ENCODE measurements around the gene XYLT1. TPM values are rescaled to one million over a fixed set of nuclear protein-coding genes. Genes with fewer than 3 reads are reported as not detected.

Gene XYLT1
- polyA plus RNA-seq, 1 donor from 2014 or later = 3.3 TPM

GRCh38 chr16:17241264-17241835, 229.4 kb downstream of the XYLT1 start:
- H3K36me3 ChIP-seq (ENCODE audit: insufficient read depth, low read length) = no peaks in the 10 kb centered on the region
- H2AFZ ChIP-seq (ENCODE audit: low read depth, low read length) = no peak overlapping the region
- H3K79me2 ChIP-seq (replicated peaks; ENCODE audit: insufficient read depth, low read length) = peaks cover 5% of the 10 kb centered on the region
- H3K27ac ChIP-seq (ENCODE audit: low read length) = no peak overlapping the region
- H3K9ac ChIP-seq (ENCODE audit: low read length) = no peak overlapping the region
- TF ChIP-seq EP300 (conservative IDR thresholded peaks at IDR 0.05; ENCODE audit: poor library complexity, severe bottlenecking) (no peak), TAF1 (IDR thresholded peaks at IDR 0.05; ENCODE audit: low read depth) (no peak), MXI1 (conservative IDR thresholded peaks at IDR 0.05; ENCODE audit: poor library complexity, severe bottlenecking) (no peak), EZH2 (IDR thresholded peaks at IDR 0.05; ENCODE audit: borderline replicate concordance, insufficient read depth, low read length, poor library complexity, severe bottlenecking) (no peak), POLR2AphosphoS5 (IDR thresholded peaks at IDR 0.05) (no peak), SMC3 (conservative IDR thresholded peaks at IDR 0.05; ENCODE audit: poor library complexity) (no peak), REST (IDR thresholded peaks at IDR 0.05; ENCODE audit: borderline replicate concordance) (no peak), RAD21 (conservative IDR thresholded peaks at IDR 0.05) (no peak), CTCF (IDR thresholded peaks at IDR 0.05; ENCODE audit: poor library complexity, severe bottlenecking) (no peak)
- no peaks in the 10 kb centered on the region for H4K20me1 ChIP-seq (ENCODE audit: insufficient read depth)
- no peaks in the 10 kb centered on the region for H3K9me3 ChIP-seq (ENCODE audit: low read length)
- H3K27me3 ChIP-seq (ENCODE audit: insufficient read depth, low read depth, low read length) = no peaks in the 10 kb centered on the region
- no peak overlapping the region for H3K4me2 ChIP-seq (ENCODE audit: low read length)
- no peaks in the 10 kb centered on the region for H3F3A ChIP-seq (ENCODE audit: insufficient read depth, low read length, poor library complexity, severe bottlenecking)
- H3K9me2 ChIP-seq (ENCODE audit: insufficient read depth, low read length) = no peaks in the 10 kb centered on the region
- H3K4me3 ChIP-seq (ENCODE audit: low read length) = no peak overlapping the region

GRCh38 chr16:17238285-17239028, 232.3 kb downstream of the XYLT1 start:
- Histone ChIP-seq H3K27me3 (ENCODE audit: insufficient read depth, low read depth, low read length) (no peaks in the 10 kb centered on the region), H3K4me3 (ENCODE audit: low read length) (no peak overlapping the region), H3F3A (ENCODE audit: insufficient read depth, low read length, poor library complexity, severe bottlenecking) (peaks cover 2% of the 10 kb centered on the region), H3K9me3 (ENCODE audit: low read length) (no peaks in the 10 kb centered on the region), H3K36me3 (ENCODE audit: insufficient read depth, low read length) (no peaks in the 10 kb centered on the region), H3K79me2 (replicated peaks; ENCODE audit: insufficient read depth, low read length) (peaks cover 5% of the 10 kb centered on the region), H3K9me2 (ENCODE audit: insufficient read depth, low read length) (no peaks in the 10 kb centered on the region), H2AFZ (ENCODE audit: low read depth, low read length) (no peak overlapping the region), H3K27ac (ENCODE audit: low read length) (no peak overlapping the region), H3K4me2 (ENCODE audit: low read length) (no peak overlapping the region), H4K20me1 (ENCODE audit: insufficient read depth) (no peaks in the 10 kb centered on the region), H3K9ac (ENCODE audit: low read length) (no peak overlapping the region)
- TF ChIP-seq RAD21 (conservative IDR thresholded peaks at IDR 0.05) (no peak), SMC3 (conservative IDR thresholded peaks at IDR 0.05; ENCODE audit: poor library complexity) (no peak), TAF1 (IDR thresholded peaks at IDR 0.05; ENCODE audit: low read depth) (no peak), REST (IDR thresholded peaks at IDR 0.05; ENCODE audit: borderline replicate concordance) (no peak), POLR2AphosphoS5 (IDR thresholded peaks at IDR 0.05) (no peak), CTCF (IDR thresholded peaks at IDR 0.05; ENCODE audit: poor library complexity, severe bottlenecking) (no peak), EP300 (conservative IDR thresholded peaks at IDR 0.05; ENCODE audit: poor library complexity, severe bottlenecking) (no peak), MXI1 (conservative IDR thresholded peaks at IDR 0.05; ENCODE audit: poor library complexity, severe bottlenecking) (no peak), EZH2 (IDR thresholded peaks at IDR 0.05; ENCODE audit: borderline replicate concordance, insufficient read depth, low read length, poor library complexity, severe bottlenecking) (no peak)
